Measurements from ENCODE around the gene AAK1. TPM values are rescaled to one million over a fixed set of nuclear protein-coding genes. Genes with fewer than 3 reads are reported as not detected.
A peak's percentile ranks its signal among the peaks of the same experiment; 100 is the strongest.

AAK1 gene
- total and polyA plus RNA-seq, 7 experiments from 2014 or later = 71.5 to 253 (median 191) TPM

- Mint-ChIP-seq H3K27me3 (no peaks in the 10 kb centered on the region), H3K4me1 (peaks cover 71 to 98% (median 94%) of the 10 kb centered on the region in 7 donors), H3K27ac (peak overlapping the region in 8 of 9 donors; percentile 48 to 94 (median 83)), H3K4me3 (peak overlapping the region; percentile 26 to 82 (median 59)), H3K36me3 (peaks cover 0 to 19% (median 7%) of the 10 kb centered on the region in 5 donors), H3K9me3 (no peaks in the 10 kb centered on the region)
- no peak overlapping the region for H3K4me3 ChIP-seq (ENCODE audit: low read length)
- H3K9me3 ChIP-seq (ENCODE audit: control insufficient read depth in 2 of 3, low read length in 3 of 3) = no peaks in the 10 kb centered on the region
- ChIA-PET CTCF (interaction anchor here (0.5 to 4.5 kb wide), 4 partner anchors 18 to 139 kb away, joined by 3 to 48 read pairs (median 4); no protein-coding TSS in a partner anchor), POLR2A (interaction anchor here (0.7 to 1.7 kb wide), 5 partner anchors 20 to 721 kb away, joined by 3 read pairs; no protein-coding TSS in a partner anchor)
- H3K36me3 ChIP-seq (ENCODE audit: control insufficient read depth in 2 of 3, insufficient read depth in 3 of 3, low read length in 3 of 3) = no peaks in the 10 kb centered on the region
- intact Hi-C loops (cut with micrococcal nuclease) = no loop called here
- H3K27ac ChIP-seq (ENCODE audit: low read depth, low read length) = no peak overlapping the region
- H3K4me1 ChIP-seq (ENCODE audit: control insufficient read depth in 2 of 2, insufficient read depth in 2 of 2, low read length in 2 of 2) = peaks cover 38 to 83% of the 10 kb centered on the region in 2 donors
- DNase-seq (no peak), ATAC-seq (peak; percentile 55)
- H3K27me3 ChIP-seq (ENCODE audit: control insufficient read depth in 2 of 2, insufficient read depth in 2 of 2, low read length in 2 of 2) = no peaks in the 10 kb centered on the region
Measured at GRCh38 chr2:69584127-69584889, 59.2 kb downstream of the AAK1 start.

- DNase-seq = no peak
- Histone ChIP-seq H3K4me3 (ENCODE audit: low read length) (no peak overlapping the region), H3K9me3 (ENCODE audit: control insufficient read depth in 2 of 3, low read length in 3 of 3) (no peaks in the 10 kb centered on the region), H3K27ac (ENCODE audit: low read depth, low read length) (peak overlapping the region; percentile 34), H3K27me3 (ENCODE audit: control insufficient read depth in 2 of 2, insufficient read depth in 2 of 2, low read length in 2 of 2) (no peaks in the 10 kb centered on the region), H3K36me3 (ENCODE audit: control insufficient read depth in 2 of 3, insufficient read depth in 3 of 3, low read length in 3 of 3) (no peaks in the 10 kb centered on the region), H3K4me1 (ENCODE audit: control insufficient read depth in 2 of 2, insufficient read depth in 2 of 2, low read length in 2 of 2) (peaks cover 35 to 81% of the 10 kb centered on the region in 2 donors)
- Mint-ChIP-seq H3K36me3 (peaks cover 0 to 20% (median 11%) of the 10 kb centered on the region in 5 donors), H3K27ac (peak overlapping the region in 8 of 9 donors; percentile 30 to 94 (median 87)), H3K27me3 (no peaks in the 10 kb centered on the region), H3K4me1 (peaks cover 66 to 98% (median 94%) of the 10 kb centered on the region in 7 donors), H3K4me3 (peak overlapping the region; percentile 20 to 82 (median 75)), H3K9me3 (no peaks in the 10 kb centered on the region)
- POLR2A ChIA-PET = interaction anchor here (0.7 to 2.5 kb wide), 9 partner anchors 9 to 246 kb away, joined by 3 to 21 read pairs (median 3); partner anchors contain the start of gene AAK1
- ATAC-seq = no peak
- CTCF ChIA-PET = interaction anchor here (1.1 to 4.5 kb wide), 3 partner anchors 17 to 140 kb away, joined by 3 to 48 read pairs (median 4); no protein-coding TSS in a partner anchor
- intact Hi-C loops (cut with micrococcal nuclease) = loop anchor here in 1 of 2 donors (2.0 kb wide), 1 partner anchor 17 kb away; no protein-coding TSS in a partner anchor
Measured at GRCh38 chr2:69583321-69583833, 60.2 kb downstream of the AAK1 start.

- H3K36me3 Mint-ChIP-seq = peaks cover 0 to 23% (median 14%) of the 10 kb centered on the region in 5 donors
- Histone ChIP-seq H3K27ac (ENCODE audit: low read depth, low read length) (peak overlapping the region; percentile 34), H3K36me3 (ENCODE audit: control insufficient read depth in 2 of 3, insufficient read depth in 3 of 3, low read length in 3 of 3) (no peaks in the 10 kb centered on the region), H3K9me3 (ENCODE audit: control insufficient read depth in 2 of 3, low read length in 3 of 3) (no peaks in the 10 kb centered on the region), H3K4me3 (ENCODE audit: low read length) (no peak overlapping the region), H3K4me1 (ENCODE audit: control insufficient read depth in 2 of 2, insufficient read depth in 2 of 2, low read length in 2 of 2) (peaks cover 37 to 82% of the 10 kb centered on the region in 2 donors), H3K27me3 (ENCODE audit: control insufficient read depth in 2 of 2, insufficient read depth in 2 of 2, low read length in 2 of 2) (no peaks in the 10 kb centered on the region)
- H3K27me3 Mint-ChIP-seq = no peaks in the 10 kb centered on the region
- peaks cover 66 to 98% (median 94%) of the 10 kb centered on the region in 7 donors for H3K4me1 Mint-ChIP-seq
- H3K9me3 Mint-ChIP-seq = no peaks in the 10 kb centered on the region
- H3K27ac Mint-ChIP-seq = peak overlapping the region; percentile 30 to 94 (median 86)
- peak overlapping the region; percentile 26 to 82 (median 75) for H3K4me3 Mint-ChIP-seq
- ChIA-PET POLR2A (interaction anchor here (0.6 to 2.5 kb wide), 9 partner anchors 9 to 1448 kb away, joined by 3 to 21 read pairs (median 3); partner anchors contain the start of gene AAK1), CTCF (interaction anchor here (1.1 to 4.5 kb wide), 2 partner anchors 16 to 134 kb away, joined by 3 to 48 read pairs; no protein-coding TSS in a partner anchor)
- ATAC-seq = peak; percentile 60
- DNase-seq = peak in 5 of 9 donors; percentile 24 to 47 (median 44)
- intact Hi-C loops (cut with micrococcal nuclease) = loop anchor here in 1 of 2 donors (2.0 kb wide), 1 partner anchor 16 kb away; no protein-coding TSS in a partner anchor
Measured at GRCh38 chr2:69582582-69583176, 60.9 kb downstream of the AAK1 start.

- Histone ChIP-seq H3K36me3 (ENCODE audit: control insufficient read depth in 2 of 3, insufficient read depth in 3 of 3, low read length in 3 of 3) (no peaks in the 10 kb centered on the region), H3K9me3 (ENCODE audit: control insufficient read depth in 2 of 3, low read length in 3 of 3) (no peaks in the 10 kb centered on the region), H3K4me3 (ENCODE audit: low read length) (no peak overlapping the region), H3K27me3 (ENCODE audit: control insufficient read depth in 2 of 2, insufficient read depth in 2 of 2, low read length in 2 of 2) (no peaks in the 10 kb centered on the region), H3K27ac (ENCODE audit: low read depth, low read length) (peak overlapping the region; percentile 34), H3K4me1 (ENCODE audit: control insufficient read depth in 2 of 2, insufficient read depth in 2 of 2, low read length in 2 of 2) (peaks cover 42 to 87% of the 10 kb centered on the region in 2 donors)
- Mint-ChIP-seq H3K4me3 (peak overlapping the region; percentile 26 to 82 (median 75)), H3K4me1 (peaks cover 73 to 98% (median 96%) of the 10 kb centered on the region in 7 donors), H3K36me3 (peaks cover 0 to 23% (median 14%) of the 10 kb centered on the region in 5 donors), H3K27ac (peak overlapping the region in 8 of 9 donors; percentile 30 to 94 (median 87)), H3K27me3 (no peaks in the 10 kb centered on the region), H3K9me3 (no peaks in the 10 kb centered on the region)
- CTCF ChIA-PET = interaction anchor here (0.6 to 4.5 kb wide), 6 partner anchors 16 to 1924 kb away, joined by 3 to 48 read pairs (median 4); no protein-coding TSS in a partner anchor
- intact Hi-C loops (cut with micrococcal nuclease) = loop anchor here in 1 of 2 donors (2.0 kb wide), 1 partner anchor 15 kb away; no protein-coding TSS in a partner anchor
- POLR2A ChIA-PET = interaction anchor here (0.6 to 2.5 kb wide), 8 partner anchors 8 to 1449 kb away, joined by 3 to 21 read pairs (median 6); partner anchors contain the start of gene AAK1
- DNase-seq = peak in 4 of 9 donors; percentile 15 to 27 (median 24)
- ATAC-seq = peak; percentile 41
Measured at GRCh38 chr2:69581774-69582581, 61.6 kb downstream of the AAK1 start.

- Mint-ChIP-seq H3K4me3 (peak overlapping the region in 7 of 10 donors; percentile 6 to 69 (median 30)), H3K4me1 (peaks cover 67 to 97% (median 94%) of the 10 kb centered on the region in 7 donors), H3K9me3 (no peaks in the 10 kb centered on the region), H3K27ac (peak overlapping the region in 8 of 9 donors; percentile 68 to 92 (median 84)), H3K27me3 (no peaks in the 10 kb centered on the region), H3K36me3 (peaks cover 0 to 23% (median 14%) of the 10 kb centered on the region in 5 donors)
- Histone ChIP-seq H3K4me3 (ENCODE audit: low read length) (no peak overlapping the region), H3K27ac (ENCODE audit: low read depth, low read length) (peak overlapping the region; percentile 40), H3K4me1 (ENCODE audit: control insufficient read depth in 2 of 2, insufficient read depth in 2 of 2, low read length in 2 of 2) (peaks cover 42 to 78% of the 10 kb centered on the region in 2 donors), H3K27me3 (ENCODE audit: control insufficient read depth in 2 of 2, insufficient read depth in 2 of 2, low read length in 2 of 2) (no peaks in the 10 kb centered on the region), H3K9me3 (ENCODE audit: control insufficient read depth in 2 of 3, low read length in 3 of 3) (no peaks in the 10 kb centered on the region), H3K36me3 (ENCODE audit: control insufficient read depth in 2 of 3, insufficient read depth in 3 of 3, low read length in 3 of 3) (no peaks in the 10 kb centered on the region)
- intact Hi-C loops (cut with micrococcal nuclease) = no loop called here
- ChIA-PET POLR2A (interaction anchor here (0.5 to 1.7 kb wide), 3 partner anchors 17 to 64 kb away, joined by 3 to 5 read pairs (median 3); no protein-coding TSS in a partner anchor), CTCF (interaction anchor here (1.3 to 4.5 kb wide), 2 partner anchors 14 to 144 kb away, joined by 5 to 48 read pairs; no protein-coding TSS in a partner anchor)
- no peak for ATAC-seq
- no peak for DNase-seq
Measured at GRCh38 chr2:69580486-69580885, 63.1 kb downstream of the AAK1 start.
